Type B pancreatic cell (in vitro differentiated cells): ENCODE data around the gene DSCAM. TPM values are rescaled to one million over a fixed set of nuclear protein-coding genes. Genes with fewer than 3 reads are reported as not detected.
A peak's percentile ranks its signal among the peaks of the same experiment; 100 is the strongest.

ENCODE experiments used
- DNase-seq: peaks from one replicate; pipeline ENCODE4 v3.0.0; 2021; ENCODE audit warnings: mixed read lengths; ENCODE audit not compliant: unreplicated experiment; ENCODE audit errors: extremely low spot score
- H3K27ac Mint-ChIP-seq: 2 replicates; pipeline ENCODE4 v1.8.0; 2021; ENCODE audit warnings: mild to moderate bottlenecking, mixed read lengths
- H3K27me3 Mint-ChIP-seq: 2 replicates; pipeline ENCODE4 v1.8.0; 2021; ENCODE audit warnings: mixed read lengths
- H3K36me3 Mint-ChIP-seq: 2 replicates; pipeline ENCODE4 v1.8.0; 2021; ENCODE audit warnings: mixed read lengths
- H3K4me1 Mint-ChIP-seq: one replicate; pipeline ENCODE4 v1.8.0; 2021; ENCODE audit warnings: mixed read lengths; ENCODE audit not compliant: unreplicated experiment
- H3K4me3 Mint-ChIP-seq: 2 replicates; pipeline ENCODE4 v1.8.0; 2021; ENCODE audit warnings: mild to moderate bottlenecking, mixed read lengths
- H3K9me3 Mint-ChIP-seq: 2 replicates; pipeline ENCODE4 v1.8.0; 2021; ENCODE audit warnings: mixed read lengths
- total RNA-seq: library from RNA; stranded (reverse); gene quantifications from 2 replicates; pipeline ENCODE4 v1.2.1, GENCODE V29; 2021; ENCODE audit warnings: low replicate concordance
- TF ChIP-seq, protein P1 (sequence below): fragments of 200-600 bp; sonication (generic); conservative IDR thresholded peaks from 2 replicates; pipeline ENCODE4 v1.5.0; 2021; ENCODE audit warnings: antibody characterized with exemption, mild to moderate bottlenecking

The DSCAM gene
- total RNA-seq, 1 donor from 2014 or later: 1.4 TPM

DNA sequence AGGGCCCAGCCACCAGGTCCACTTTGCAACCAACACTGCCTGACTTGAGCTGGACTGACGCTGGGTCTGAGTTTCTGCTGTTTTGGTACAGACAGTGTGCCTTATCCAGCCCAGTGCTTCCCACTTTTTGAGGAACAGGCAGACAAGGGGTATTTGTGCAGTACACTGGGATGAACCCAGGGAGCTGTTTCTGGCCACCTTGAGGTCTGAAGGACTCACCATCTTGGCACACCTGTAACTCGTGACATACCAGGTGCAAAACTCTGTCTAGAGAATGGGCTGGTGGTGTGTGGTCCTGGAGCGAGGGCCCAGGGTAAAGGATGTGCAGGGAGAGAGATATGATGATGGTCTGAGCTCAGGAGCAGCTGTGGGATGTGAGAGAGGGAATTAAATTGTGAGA, 831.1 kb downstream of the DSCAM start:
- H3K27ac Mint-ChIP-seq: no peak overlapping the region
- DNase-seq: peak; percentile 49
- H3K36me3 Mint-ChIP-seq: no peaks in the 10 kb centered on the region
- H3K4me1 Mint-ChIP-seq: no peaks in the 10 kb centered on the region
- no peak overlapping the region for H3K4me3 Mint-ChIP-seq
- H3K27me3 Mint-ChIP-seq: no peaks in the 10 kb centered on the region
- peaks cover 5% of the 10 kb centered on the region for H3K9me3 Mint-ChIP-seq
- TF ChIP-seq, protein P1, sequence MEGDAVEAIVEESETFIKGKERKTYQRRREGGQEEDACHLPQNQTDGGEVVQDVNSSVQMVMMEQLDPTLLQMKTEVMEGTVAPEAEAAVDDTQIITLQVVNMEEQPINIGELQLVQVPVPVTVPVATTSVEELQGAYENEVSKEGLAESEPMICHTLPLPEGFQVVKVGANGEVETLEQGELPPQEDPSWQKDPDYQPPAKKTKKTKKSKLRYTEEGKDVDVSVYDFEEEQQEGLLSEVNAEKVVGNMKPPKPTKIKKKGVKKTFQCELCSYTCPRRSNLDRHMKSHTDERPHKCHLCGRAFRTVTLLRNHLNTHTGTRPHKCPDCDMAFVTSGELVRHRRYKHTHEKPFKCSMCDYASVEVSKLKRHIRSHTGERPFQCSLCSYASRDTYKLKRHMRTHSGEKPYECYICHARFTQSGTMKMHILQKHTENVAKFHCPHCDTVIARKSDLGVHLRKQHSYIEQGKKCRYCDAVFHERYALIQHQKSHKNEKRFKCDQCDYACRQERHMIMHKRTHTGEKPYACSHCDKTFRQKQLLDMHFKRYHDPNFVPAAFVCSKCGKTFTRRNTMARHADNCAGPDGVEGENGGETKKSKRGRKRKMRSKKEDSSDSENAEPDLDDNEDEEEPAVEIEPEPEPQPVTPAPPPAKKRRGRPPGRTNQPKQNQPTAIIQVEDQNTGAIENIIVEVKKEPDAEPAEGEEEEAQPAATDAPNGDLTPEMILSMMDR: no peak

DNA sequence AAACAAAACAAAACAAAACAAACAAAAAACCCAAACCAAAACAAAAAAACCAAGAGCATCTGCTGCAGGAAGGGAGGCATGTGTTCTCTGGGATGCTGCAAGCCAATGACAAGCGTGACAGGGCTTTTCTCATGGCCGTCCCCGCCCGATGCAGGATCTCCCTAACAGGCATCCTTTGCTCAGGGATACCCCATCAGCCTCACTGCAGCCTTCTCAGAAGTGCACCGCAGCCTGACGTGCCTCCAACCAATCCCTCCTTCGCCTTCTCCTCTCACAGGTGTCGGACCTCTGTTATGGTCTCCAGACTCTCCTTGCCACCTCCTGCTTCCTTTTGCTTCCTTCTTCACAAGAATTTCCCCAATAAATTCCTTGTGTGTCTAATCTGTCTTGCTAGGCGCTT, 832.6 kb downstream of the DSCAM start:
- TF ChIP-seq, protein P1: no peak
- DNase-seq: no peak
- Mint-ChIP-seq H3K27me3 (no peaks in the 10 kb centered on the region), H3K27ac (no peak overlapping the region), H3K4me3 (no peak overlapping the region), H3K9me3 (peaks cover 5% of the 10 kb centered on the region), H3K4me1 (no peaks in the 10 kb centered on the region), H3K36me3 (no peaks in the 10 kb centered on the region)

DNA sequence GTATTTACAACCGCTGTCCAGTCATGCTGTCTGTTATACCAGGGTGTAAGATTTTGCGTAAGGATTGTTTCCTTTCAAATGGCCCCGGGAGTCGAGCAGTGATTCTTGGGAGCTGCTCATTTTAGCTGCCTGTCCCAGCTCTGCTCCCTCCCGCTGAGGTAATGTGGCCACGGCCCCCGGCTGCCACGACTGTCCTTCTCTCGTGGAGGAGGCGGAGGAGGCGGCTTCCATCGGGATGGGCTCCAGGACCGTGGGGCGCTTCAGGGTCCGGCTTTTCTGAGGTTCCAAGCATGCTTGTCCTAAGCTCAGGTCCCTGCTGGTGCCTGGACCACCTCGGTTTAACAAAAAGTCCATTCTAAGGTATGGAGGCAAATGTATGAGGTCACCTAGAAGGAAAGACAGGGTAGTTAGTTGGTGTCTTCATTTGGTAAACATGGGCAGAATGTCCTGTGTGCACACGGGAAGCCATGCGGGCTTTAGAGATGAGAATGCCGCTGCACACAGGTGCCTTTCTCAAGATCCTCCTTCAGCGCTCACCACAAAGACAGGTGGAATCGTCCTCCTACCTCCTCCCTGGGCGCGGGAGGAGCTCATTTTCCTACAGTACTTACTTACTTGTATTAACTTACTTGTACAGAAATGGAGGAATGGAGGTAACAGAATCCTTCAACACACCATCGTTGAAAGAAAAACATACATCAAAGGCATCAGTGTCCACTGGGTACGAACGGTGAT, 833.8 kb downstream of the DSCAM start:
- Mint-ChIP-seq H3K4me1 (no peaks in the 10 kb centered on the region), H3K36me3 (no peaks in the 10 kb centered on the region), H3K9me3 (peaks cover 5% of the 10 kb centered on the region), H3K4me3 (no peak overlapping the region), H3K27me3 (no peaks in the 10 kb centered on the region), H3K27ac (no peak overlapping the region)
- TF ChIP-seq, protein P1: no peak
- no peak for DNase-seq

DNA sequence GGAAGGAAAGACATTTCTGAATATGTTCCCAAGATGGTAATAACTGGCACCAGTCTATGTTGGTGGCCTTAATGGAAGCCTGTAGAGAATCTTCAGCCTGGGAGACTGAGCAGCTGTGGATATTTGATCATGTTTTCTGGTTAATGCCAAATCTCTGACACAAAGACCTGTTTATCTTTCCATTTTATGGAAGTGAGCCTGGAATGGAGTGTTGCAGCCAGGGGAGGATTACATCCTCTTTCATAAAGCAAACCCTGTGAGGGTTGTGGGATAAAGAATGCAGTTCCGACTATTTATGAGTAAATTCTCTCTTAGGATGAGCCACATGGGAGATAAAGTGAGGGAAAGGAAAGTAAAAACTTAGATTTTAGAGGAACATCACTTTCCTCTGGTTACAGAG, 835.6 kb downstream of the DSCAM start:
- H3K9me3 Mint-ChIP-seq: peaks cover 5% of the 10 kb centered on the region
- TF ChIP-seq, protein P1: no peak
- H3K27ac Mint-ChIP-seq: no peak overlapping the region
- H3K36me3 Mint-ChIP-seq: no peaks in the 10 kb centered on the region
- no peaks in the 10 kb centered on the region for H3K27me3 Mint-ChIP-seq
- no peak overlapping the region for H3K4me3 Mint-ChIP-seq
- H3K4me1 Mint-ChIP-seq: no peaks in the 10 kb centered on the region
- DNase-seq: no peak

DNA sequence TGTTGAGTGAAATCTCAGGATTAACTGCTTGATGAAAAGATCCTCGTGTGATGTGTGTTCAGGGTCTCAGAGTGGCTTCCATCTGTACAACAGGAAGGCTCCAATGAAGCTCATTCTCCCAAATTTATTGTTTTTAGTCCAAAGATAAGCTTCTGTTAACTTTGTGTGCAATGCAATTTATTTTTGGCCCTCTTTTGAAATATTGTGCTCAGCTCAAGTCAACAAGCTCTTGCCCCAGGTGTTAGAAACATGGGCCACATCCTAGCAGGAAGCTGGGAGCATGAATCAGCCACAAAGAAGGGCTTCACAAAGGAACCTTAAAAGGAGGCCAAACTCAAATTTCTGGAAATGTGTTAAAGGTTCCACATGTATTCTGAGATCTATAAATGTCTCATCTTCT, 844.0 kb downstream of the DSCAM start:
- Mint-ChIP-seq H3K27me3 (peaks cover 7% of the 10 kb centered on the region), H3K9me3 (no peaks in the 10 kb centered on the region), H3K4me1 (no peaks in the 10 kb centered on the region), H3K27ac (no peak overlapping the region), H3K36me3 (no peaks in the 10 kb centered on the region), H3K4me3 (no peak overlapping the region)
- DNase-seq: no peak
- TF ChIP-seq, protein P1: no peak
